ENCODE measurements around the gene THSD7A.

The THSD7A gene

DNA sequence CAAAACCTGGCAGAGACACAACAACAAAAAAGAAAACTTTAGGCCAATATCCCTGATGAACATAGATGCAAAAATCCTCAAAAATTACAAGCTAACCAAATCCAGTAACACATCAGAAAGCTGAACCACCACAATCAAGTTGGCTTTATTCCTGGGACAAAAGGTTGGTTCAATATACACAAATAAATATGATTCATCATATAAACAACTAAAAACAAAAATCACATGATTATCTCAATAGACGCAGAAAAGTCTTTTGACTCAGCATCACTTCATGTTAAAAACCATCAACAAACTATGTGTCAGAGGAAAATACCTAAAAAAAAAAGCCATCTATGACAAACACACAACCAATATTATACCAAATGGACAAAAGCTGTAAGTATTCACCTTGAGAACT lies 283.5 kb downstream of the THSD7A start:
- H3K4me3 ChIP-seq (ENCODE audit: low read depth, low read length) = no peak overlapping the region
- ChIA-PET CTCF (no interaction called here), POLR2A (no interaction called here)
- no peak for DNase-seq (ENCODE audit: low read depth, low spot score)
- TF ChIP-seq, protein P1, sequence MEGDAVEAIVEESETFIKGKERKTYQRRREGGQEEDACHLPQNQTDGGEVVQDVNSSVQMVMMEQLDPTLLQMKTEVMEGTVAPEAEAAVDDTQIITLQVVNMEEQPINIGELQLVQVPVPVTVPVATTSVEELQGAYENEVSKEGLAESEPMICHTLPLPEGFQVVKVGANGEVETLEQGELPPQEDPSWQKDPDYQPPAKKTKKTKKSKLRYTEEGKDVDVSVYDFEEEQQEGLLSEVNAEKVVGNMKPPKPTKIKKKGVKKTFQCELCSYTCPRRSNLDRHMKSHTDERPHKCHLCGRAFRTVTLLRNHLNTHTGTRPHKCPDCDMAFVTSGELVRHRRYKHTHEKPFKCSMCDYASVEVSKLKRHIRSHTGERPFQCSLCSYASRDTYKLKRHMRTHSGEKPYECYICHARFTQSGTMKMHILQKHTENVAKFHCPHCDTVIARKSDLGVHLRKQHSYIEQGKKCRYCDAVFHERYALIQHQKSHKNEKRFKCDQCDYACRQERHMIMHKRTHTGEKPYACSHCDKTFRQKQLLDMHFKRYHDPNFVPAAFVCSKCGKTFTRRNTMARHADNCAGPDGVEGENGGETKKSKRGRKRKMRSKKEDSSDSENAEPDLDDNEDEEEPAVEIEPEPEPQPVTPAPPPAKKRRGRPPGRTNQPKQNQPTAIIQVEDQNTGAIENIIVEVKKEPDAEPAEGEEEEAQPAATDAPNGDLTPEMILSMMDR (IDR thresholded peaks at IDR 0.05; ENCODE audit: insufficient read depth, low read length, missing control alignments) = no peak

DNA sequence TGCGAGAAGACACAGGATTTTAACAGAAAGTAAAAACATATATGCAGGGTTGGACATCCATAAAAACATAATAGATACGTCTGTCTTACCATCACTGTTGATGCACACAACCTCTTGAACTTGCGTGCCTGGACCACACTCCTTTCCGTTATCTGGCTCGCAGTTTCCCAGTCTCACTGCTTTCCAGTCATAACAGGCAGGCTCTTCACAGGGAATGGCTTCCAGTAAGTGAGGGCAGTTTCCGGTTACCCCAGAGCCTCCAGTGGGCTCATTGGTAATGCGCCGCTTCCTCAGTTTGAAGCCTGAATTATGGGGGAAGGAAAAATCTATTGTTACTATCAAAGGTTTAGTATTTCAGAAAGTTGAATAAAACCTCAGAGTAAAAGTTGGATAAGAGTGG lies 290.7 kb downstream of the THSD7A start:
- CTCF ChIA-PET = no interaction called here

DNA sequence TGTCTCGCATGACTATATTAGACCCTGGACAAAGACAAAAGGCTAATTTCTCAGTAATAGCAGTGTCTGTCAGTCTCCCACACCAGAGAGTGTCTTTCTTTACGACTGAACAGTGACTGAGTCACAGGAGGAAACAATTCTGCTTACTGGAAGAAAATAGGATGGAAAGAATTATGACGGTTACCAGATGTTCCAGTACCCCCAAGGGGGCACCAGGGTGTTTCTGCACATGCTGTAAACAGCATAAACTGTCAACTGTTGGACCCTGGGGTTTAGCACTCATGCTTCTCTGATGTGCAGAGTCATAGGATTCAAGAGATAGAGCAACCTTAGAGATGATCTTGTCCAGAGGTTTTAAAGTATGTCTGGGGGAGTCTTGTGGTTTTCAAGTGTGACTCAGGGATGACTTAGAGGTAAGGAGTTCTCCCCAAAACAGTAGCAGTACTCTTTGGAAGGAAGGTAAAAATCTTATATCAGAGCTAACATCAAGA lies 291.7 kb downstream of the THSD7A start:
- no peak for DNase-seq (ENCODE audit: low read depth, low spot score)
- H3K4me3 ChIP-seq (ENCODE audit: low read depth, low read length) = no peak overlapping the region
- CTCF ChIA-PET = no interaction called here

More for the DNA sequence above, 290.7 kb downstream of the THSD7A start:
- no peak for DNase-seq (ENCODE audit: low read depth, low spot score)
- POLR2A ChIA-PET = no interaction called here
- no peak overlapping the region for H3K4me3 ChIP-seq (ENCODE audit: low read depth, low read length)
- TF ChIP-seq, protein P1 (IDR thresholded peaks at IDR 0.05; ENCODE audit: insufficient read depth, low read length, missing control alignments) = no peak

DNA sequence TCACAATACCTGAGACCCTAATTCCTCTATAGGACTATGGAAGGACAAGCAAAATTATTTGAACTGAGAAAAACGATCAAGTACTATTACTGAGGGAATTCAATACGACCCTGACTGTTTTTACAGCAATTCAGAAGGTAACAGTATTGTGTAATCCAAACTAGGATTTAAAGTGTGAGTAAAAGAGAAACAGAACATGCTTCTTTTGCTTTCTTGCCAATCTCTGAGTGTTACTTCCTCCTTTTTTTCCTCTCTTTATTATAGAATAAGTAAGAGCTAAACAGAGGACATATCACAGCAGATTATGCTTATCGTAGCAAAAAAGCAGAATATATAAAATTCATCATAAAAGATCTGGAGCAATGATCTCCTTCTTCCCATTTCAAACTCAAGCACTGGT lies 292.1 kb downstream of the THSD7A start:
- CTCF ChIA-PET = no interaction called here
- TF ChIP-seq, protein P1 (IDR thresholded peaks at IDR 0.05; ENCODE audit: insufficient read depth, low read length, missing control alignments) = no peak
- POLR2A ChIA-PET = no interaction called here
- DNase-seq (ENCODE audit: low read depth, low spot score) = no peak
- H3K4me3 ChIP-seq (ENCODE audit: low read depth, low read length) = no peak overlapping the region

More for the DNA sequence above, 291.7 kb downstream of the THSD7A start:
- TF ChIP-seq, protein P1 (IDR thresholded peaks at IDR 0.05; ENCODE audit: insufficient read depth, low read length, missing control alignments) = no peak
- POLR2A ChIA-PET = no interaction called here

DNA sequence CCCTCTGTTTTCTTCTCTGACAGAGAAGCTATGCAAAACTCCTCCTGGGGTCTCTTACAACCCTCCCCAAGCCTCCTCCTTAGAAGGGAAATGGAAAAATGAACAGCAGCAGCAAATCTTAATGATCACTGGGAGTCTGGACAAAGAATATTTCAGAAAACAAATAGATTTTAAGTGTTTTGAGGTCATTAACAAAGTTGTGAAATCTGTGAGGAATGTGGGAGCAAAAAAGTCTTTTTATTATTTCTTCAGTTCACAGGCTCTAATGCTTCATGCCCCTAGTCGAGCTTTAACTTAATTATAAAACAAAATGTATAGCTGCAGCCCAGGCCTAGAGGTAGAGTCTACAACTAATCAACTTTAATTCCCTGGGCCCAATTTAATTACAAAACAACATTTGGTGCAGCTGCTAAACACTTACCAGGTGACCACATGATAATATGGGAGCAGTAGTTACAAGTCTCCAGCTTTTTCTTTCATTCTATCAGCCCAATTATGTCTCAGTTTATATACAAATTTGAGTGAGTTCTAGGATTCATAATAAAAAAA lies 293.2 kb downstream of the THSD7A start:
- no peak for DNase-seq (ENCODE audit: low read depth, low spot score)
- ChIA-PET CTCF (no interaction called here), POLR2A (no interaction called here)
- H3K4me3 ChIP-seq (ENCODE audit: low read depth, low read length) = no peak overlapping the region
- TF ChIP-seq, protein P1 (IDR thresholded peaks at IDR 0.05; ENCODE audit: insufficient read depth, low read length, missing control alignments) = no peak

DNA sequence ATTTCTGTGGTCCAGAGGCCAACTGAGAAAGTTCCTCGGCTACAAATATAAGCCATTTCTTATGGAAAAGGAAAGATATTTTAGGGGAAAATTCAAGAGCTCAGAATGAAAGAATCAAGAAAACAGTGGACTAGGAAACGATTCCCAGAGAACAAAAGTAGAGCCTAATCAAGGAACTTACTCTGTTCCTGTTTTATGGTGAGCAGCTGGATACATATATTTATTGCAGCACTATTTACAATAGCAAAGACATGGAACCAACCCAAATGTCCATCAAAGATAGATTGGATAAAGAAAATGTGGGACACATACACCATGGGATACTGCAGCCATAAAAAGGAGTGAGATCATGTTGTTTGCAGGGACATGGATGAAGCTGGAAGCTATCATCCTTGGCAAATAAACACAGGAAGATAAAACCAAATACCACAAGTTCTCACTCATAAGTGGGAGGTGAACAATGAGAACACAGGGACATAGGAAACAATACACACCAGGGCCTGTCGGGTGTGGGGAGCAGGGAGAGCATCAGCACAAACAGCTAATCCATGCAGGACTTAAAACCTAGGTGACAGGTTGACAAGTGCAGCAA lies 298.7 kb downstream of the THSD7A start:
- ChIA-PET CTCF (no interaction called here), POLR2A (no interaction called here)
- DNase-seq (ENCODE audit: low read depth, low spot score) = no peak
- TF ChIP-seq, protein P1 (IDR thresholded peaks at IDR 0.05; ENCODE audit: insufficient read depth, low read length, missing control alignments) = no peak
- H3K4me3 ChIP-seq (ENCODE audit: low read depth, low read length) = no peak overlapping the region
